KMS-11 (cell line): ENCODE data around the gene TLL2.

Source experiments
- H2AFZ ChIP-seq: fragments of 200-600 bp; sonication (generic); 2 replicates; pipeline ENCODE4 v1.6.1; 2016; ENCODE audit warnings: antibody characterized with exemption, mixed run types, low read depth
- H3K27ac ChIP-seq: fragments of 200-600 bp; sonication (generic); 2 replicates; pipeline ENCODE4 v1.6.1; 2016; ENCODE audit warnings: mild to moderate bottlenecking, mixed run types
- H3K27me3 ChIP-seq: fragments of 200-600 bp; sonication (generic); 2 replicates; pipeline ENCODE4 v1.6.1; 2017; ENCODE audit warnings: mild to moderate bottlenecking, low read depth, mixed run types, moderate library complexity; ENCODE audit not compliant: insufficient read depth
- H3K36me3 ChIP-seq: fragments of 200-600 bp; sonication (generic); 2 replicates; pipeline ENCODE4 v1.6.1; 2017; ENCODE audit warnings: mild to moderate bottlenecking, mixed run types; ENCODE audit not compliant: insufficient read depth
- H3K4me1 ChIP-seq: fragments of 200-600 bp; sonication (generic); 2 replicates; pipeline ENCODE4 v1.6.1; 2016; ENCODE audit warnings: mild to moderate bottlenecking, low read depth, mixed run types; ENCODE audit not compliant: poor library complexity, severe bottlenecking
- H3K4me2 ChIP-seq: fragments of 200-600 bp; sonication (generic); 2 replicates; pipeline ENCODE4 v1.7.0; 2016; ENCODE audit warnings: mild to moderate bottlenecking, mixed run types
- H3K4me3 ChIP-seq: fragments of 200-600 bp; sonication (generic); IDR thresholded peaks from 2 replicates; pipeline ENCODE4 v1.6.1; 2017; ENCODE audit warnings: low read depth, low read length, mixed read lengths; ENCODE audit not compliant: insufficient read depth
- H3K79me2 ChIP-seq: fragments of 200-600 bp; sonication (generic); 2 replicates; pipeline ENCODE4 v1.6.1; 2016; ENCODE audit warnings: low read depth, mixed run types; ENCODE audit not compliant: insufficient read depth
- H3K9ac ChIP-seq: fragments of 200-600 bp; sonication (generic); 2 replicates; pipeline ENCODE4 v1.6.1; 2016; ENCODE audit warnings: mild to moderate bottlenecking, mixed run types
- H4K20me1 ChIP-seq: fragments of 200-600 bp; sonication (generic); 2 replicates; pipeline ENCODE4 v1.6.1; 2016; ENCODE audit warnings: mild to moderate bottlenecking, mixed run types; ENCODE audit not compliant: insufficient read depth
- TF ChIP-seq, protein P1 (sequence below): fragments of 200-600 bp; sonication (generic); conservative IDR thresholded peaks from 2 replicates; pipeline ENCODE4 v1.6.1; 2017; ENCODE audit warnings: low read depth, mild to moderate bottlenecking, antibody characterized with exemption, low read length, moderate library complexity, mixed read lengths

TLL2 gene

DNA sequence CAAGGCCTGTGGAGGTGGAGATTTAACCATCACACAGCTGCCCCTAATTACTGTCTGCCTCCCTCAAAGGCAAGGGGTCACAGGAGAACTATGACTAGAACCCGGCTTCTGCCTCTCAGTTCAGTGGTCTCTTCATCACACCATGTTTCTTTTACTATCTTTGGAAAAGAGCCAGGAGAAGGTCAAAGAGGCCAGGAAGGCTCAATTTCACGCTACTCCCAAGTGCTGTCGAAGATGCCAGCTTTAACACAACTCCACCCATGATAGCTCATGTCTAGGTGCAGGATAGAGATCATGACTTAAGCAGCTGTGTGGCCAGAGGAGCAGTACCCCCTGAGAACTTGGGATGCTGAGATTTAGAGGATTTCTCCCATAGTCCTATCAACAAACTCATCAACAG is 94.4 kb downstream of the TLL2 start:
- H3K9ac ChIP-seq = no peak overlapping the region
- no peaks in the 10 kb centered on the region for H3K79me2 ChIP-seq
- H3K4me2 ChIP-seq = no peak overlapping the region
- H2AFZ ChIP-seq = no peak overlapping the region
- no peaks in the 10 kb centered on the region for H4K20me1 ChIP-seq
- TF ChIP-seq, protein P1, sequence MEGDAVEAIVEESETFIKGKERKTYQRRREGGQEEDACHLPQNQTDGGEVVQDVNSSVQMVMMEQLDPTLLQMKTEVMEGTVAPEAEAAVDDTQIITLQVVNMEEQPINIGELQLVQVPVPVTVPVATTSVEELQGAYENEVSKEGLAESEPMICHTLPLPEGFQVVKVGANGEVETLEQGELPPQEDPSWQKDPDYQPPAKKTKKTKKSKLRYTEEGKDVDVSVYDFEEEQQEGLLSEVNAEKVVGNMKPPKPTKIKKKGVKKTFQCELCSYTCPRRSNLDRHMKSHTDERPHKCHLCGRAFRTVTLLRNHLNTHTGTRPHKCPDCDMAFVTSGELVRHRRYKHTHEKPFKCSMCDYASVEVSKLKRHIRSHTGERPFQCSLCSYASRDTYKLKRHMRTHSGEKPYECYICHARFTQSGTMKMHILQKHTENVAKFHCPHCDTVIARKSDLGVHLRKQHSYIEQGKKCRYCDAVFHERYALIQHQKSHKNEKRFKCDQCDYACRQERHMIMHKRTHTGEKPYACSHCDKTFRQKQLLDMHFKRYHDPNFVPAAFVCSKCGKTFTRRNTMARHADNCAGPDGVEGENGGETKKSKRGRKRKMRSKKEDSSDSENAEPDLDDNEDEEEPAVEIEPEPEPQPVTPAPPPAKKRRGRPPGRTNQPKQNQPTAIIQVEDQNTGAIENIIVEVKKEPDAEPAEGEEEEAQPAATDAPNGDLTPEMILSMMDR = no peak
- peaks cover 42% of the 10 kb centered on the region for H3K4me1 ChIP-seq
- H3K27ac ChIP-seq = no peak overlapping the region
- no peaks in the 10 kb centered on the region for H3K36me3 ChIP-seq
- H3K4me3 ChIP-seq = no peak overlapping the region
- no peaks in the 10 kb centered on the region for H3K27me3 ChIP-seq

DNA sequence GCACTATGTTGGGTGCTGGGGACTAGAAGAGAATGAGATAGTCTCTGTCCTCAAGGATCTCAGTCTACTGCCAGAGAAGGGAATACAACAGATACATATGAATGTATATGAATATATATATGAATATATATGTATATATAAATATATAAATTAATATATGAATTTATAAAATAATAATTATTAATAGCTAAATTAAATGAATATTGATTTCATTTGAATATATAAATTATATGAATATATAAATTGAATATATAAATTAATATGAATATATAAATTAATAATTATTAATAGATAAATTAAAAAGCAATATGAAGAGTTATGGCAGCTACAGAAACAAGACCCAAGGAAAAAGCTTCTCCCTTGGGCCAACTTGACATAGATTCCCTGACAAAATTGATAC is 95.1 kb downstream of the TLL2 start:
- H4K20me1 ChIP-seq = no peaks in the 10 kb centered on the region
- H3K4me1 ChIP-seq = peaks cover 42% of the 10 kb centered on the region
- no peaks in the 10 kb centered on the region for H3K27me3 ChIP-seq

DNA sequence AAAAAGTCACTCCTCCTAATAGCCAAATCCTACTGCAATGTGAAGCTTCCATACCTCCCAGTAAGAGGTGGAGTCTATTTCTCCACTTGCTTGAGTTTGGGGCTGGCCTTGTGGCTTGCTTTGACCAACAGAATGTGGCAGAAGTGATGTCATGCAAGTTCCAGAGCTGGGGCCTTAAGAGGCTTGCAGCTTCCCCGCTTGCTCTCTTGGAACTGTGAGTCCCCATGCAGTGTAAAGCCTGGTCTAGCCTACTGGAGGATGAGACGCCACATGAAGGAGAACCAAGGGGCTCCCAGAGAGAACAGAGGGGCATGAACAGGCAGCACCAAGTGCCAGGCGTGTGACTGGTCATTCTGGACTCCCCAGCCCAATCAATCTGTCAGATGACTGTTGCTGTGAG is 96.3 kb downstream of the TLL2 start:
- H4K20me1 ChIP-seq = no peaks in the 10 kb centered on the region
- H3K9ac ChIP-seq = no peak overlapping the region
- TF ChIP-seq, protein P1 = no peak
- H3K4me3 ChIP-seq = no peak overlapping the region
- no peaks in the 10 kb centered on the region for H3K79me2 ChIP-seq
- H3K27me3 ChIP-seq = no peaks in the 10 kb centered on the region
- no peak overlapping the region for H3K27ac ChIP-seq
- peak overlapping the region; percentile 22; the same call in 1 of the 2 replicates for H2AFZ ChIP-seq
- peaks cover 40% of the 10 kb centered on the region for H3K4me1 ChIP-seq
- H3K36me3 ChIP-seq = no peaks in the 10 kb centered on the region
- H3K4me2 ChIP-seq = peak overlapping the region; percentile 54; the same call in 1 of the 2 replicates

More for the DNA sequence above, 95.1 kb downstream of the TLL2 start:
- H3K4me3 ChIP-seq = no peak overlapping the region
- H3K36me3 ChIP-seq = no peaks in the 10 kb centered on the region
- no peak overlapping the region for H3K9ac ChIP-seq
- H2AFZ ChIP-seq = no peak overlapping the region
- TF ChIP-seq, protein P1 = no peak
- no peak overlapping the region for H3K4me2 ChIP-seq
- H3K79me2 ChIP-seq = no peaks in the 10 kb centered on the region
- H3K27ac ChIP-seq = no peak overlapping the region

DNA sequence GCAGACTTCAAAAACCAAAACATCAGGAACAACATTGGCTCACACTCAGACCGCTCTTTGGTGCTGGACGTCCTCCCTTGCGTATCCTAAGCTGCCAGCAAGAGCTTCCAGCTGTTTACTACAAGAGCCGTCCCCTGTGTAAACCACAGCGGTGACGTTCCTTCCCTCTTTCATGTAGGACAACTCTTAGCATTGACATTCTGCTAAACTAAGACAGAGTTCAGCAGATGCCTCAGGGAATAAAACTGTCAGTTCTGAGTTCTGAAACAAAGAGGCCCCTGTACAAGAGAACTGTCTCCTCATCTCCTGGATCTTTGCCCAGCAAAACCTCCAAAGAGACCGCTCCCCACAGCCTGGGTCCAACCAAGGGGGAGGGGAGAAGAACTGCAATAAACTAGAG is 97.1 kb downstream of the TLL2 start:
- TF ChIP-seq, protein P1 = no peak

More for the DNA sequence above, 97.1 kb downstream of the TLL2 start:
- no peaks in the 10 kb centered on the region for H3K79me2 ChIP-seq
- peak overlapping the region; percentile 54 for H3K4me2 ChIP-seq
- H3K4me1 ChIP-seq = peaks cover 32% of the 10 kb centered on the region
- peak overlapping the region; percentile 27; the same call in 1 of the 2 replicates for H2AFZ ChIP-seq
- peak overlapping the region; percentile 19; the same call in 1 of the 2 replicates for H3K27ac ChIP-seq
- no peaks in the 10 kb centered on the region for H4K20me1 ChIP-seq
- no peak overlapping the region for H3K4me3 ChIP-seq
- H3K9ac ChIP-seq = no peak overlapping the region; the same call in 1 of the 2 replicates
- H3K36me3 ChIP-seq = no peaks in the 10 kb centered on the region
- H3K27me3 ChIP-seq = no peaks in the 10 kb centered on the region
